GM23338 (cell line): ENCODE data around the gene MESP2.

ENCODE experiments used
- CREB1 ChIP-seq: fragments of 250-450 bp; sonication (Bioruptor Pico); IDR thresholded peaks from 2 replicates; pipeline ENCODE4 v1.5.0; 2020; ENCODE audit warnings: low read depth, mild to moderate bottlenecking, moderate library complexity
- CTCF ChIP-seq, 2 experiments: fragments of 200-600 bp in 1 of 2; sonication (generic) in 1 of 2; conservative IDR thresholded peaks; 2 replicates each; pipeline versions ENCODE4 v1.5.1 to v1.6.1; 2016 to 2017; ENCODE audit warnings: antibody characterized with exemption in 2 of 2, low read depth in 2 of 2, mild to moderate bottlenecking in 2 of 2, moderate library complexity in 1 of 2
- EZH2 ChIP-seq: fragments of 200-600 bp; sonication (generic); IDR thresholded peaks from one replicate; pipeline ENCODE4 v1.8.0; 2017; ENCODE audit warnings: antibody characterized with exemption, mild to moderate bottlenecking, low read depth; ENCODE audit not compliant: unreplicated experiment
- EZH2phosphoT487 ChIP-seq: fragments of 200-600 bp; sonication (generic); IDR thresholded peaks from one replicate; pipeline ENCODE4 v1.8.1; 2018; ENCODE audit warnings: antibody characterized with exemption; ENCODE audit not compliant: unreplicated experiment
- JUNB ChIP-seq: IDR thresholded peaks from one replicate; pipeline ENCODE4 v1.6.1; 2016; ENCODE audit warnings: antibody characterized with exemption; ENCODE audit not compliant: unreplicated experiment
- POLR2AphosphoS5 ChIP-seq: IDR thresholded peaks from 2 replicates; pipeline ENCODE4 v1.6.1; 2016; ENCODE audit warnings: antibody characterized with exemption, low read depth
- ZNF114 ChIP-seq: fragments of 250-450 bp; sonication (Bioruptor Pico); IDR thresholded peaks from 2 replicates; pipeline ENCODE4 v1.5.0; 2020; ENCODE audit warnings: mild to moderate bottlenecking, moderate library complexity
- ZNF462 ChIP-seq: fragments of 250-450 bp; sonication (Bioruptor Pico); IDR thresholded peaks from 2 replicates; pipeline ENCODE4 v1.5.0; 2020; ENCODE audit warnings: mild to moderate bottlenecking, moderate library complexity
- TF ChIP-seq, protein P1 (sequence below): IDR thresholded peaks from one replicate; pipeline ENCODE4 v1.6.1; 2018; ENCODE audit warnings: antibody characterized with exemption; ENCODE audit not compliant: unreplicated experiment
- TF ChIP-seq, protein P2 (sequence below): IDR thresholded peaks from 2 replicates; pipeline ENCODE4 v1.6.1; 2016; ENCODE audit warnings: antibody characterized with exemption

- no peak for TF ChIP-seq CTCF (conservative IDR thresholded peaks at IDR 0.05; ENCODE audit: low read depth in 2 of 2)
- TF ChIP-seq EZH2: no peak
- TF ChIP-seq EZH2phosphoT487: no peak
- no peak for TF ChIP-seq JUNB
- TF ChIP-seq ZNF114 (CRISPR knock-in tag): no peak
- TF ChIP-seq, protein P1, sequence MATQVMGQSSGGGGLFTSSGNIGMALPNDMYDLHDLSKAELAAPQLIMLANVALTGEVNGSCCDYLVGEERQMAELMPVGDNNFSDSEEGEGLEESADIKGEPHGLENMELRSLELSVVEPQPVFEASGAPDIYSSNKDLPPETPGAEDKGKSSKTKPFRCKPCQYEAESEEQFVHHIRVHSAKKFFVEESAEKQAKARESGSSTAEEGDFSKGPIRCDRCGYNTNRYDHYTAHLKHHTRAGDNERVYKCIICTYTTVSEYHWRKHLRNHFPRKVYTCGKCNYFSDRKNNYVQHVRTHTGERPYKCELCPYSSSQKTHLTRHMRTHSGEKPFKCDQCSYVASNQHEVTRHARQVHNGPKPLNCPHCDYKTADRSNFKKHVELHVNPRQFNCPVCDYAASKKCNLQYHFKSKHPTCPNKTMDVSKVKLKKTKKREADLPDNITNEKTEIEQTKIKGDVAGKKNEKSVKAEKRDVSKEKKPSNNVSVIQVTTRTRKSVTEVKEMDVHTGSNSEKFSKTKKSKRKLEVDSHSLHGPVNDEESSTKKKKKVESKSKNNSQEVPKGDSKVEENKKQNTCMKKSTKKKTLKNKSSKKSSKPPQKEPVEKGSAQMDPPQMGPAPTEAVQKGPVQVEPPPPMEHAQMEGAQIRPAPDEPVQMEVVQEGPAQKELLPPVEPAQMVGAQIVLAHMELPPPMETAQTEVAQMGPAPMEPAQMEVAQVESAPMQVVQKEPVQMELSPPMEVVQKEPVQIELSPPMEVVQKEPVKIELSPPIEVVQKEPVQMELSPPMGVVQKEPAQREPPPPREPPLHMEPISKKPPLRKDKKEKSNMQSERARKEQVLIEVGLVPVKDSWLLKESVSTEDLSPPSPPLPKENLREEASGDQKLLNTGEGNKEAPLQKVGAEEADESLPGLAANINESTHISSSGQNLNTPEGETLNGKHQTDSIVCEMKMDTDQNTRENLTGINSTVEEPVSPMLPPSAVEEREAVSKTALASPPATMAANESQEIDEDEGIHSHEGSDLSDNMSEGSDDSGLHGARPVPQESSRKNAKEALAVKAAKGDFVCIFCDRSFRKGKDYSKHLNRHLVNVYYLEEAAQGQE: no peak
- TF ChIP-seq ZNF462 (CRISPR knock-in tag): no peak
- TF ChIP-seq POLR2AphosphoS5: no peak
- TF ChIP-seq CREB1 (CRISPR knock-in tag): no peak
- TF ChIP-seq, protein P2, sequence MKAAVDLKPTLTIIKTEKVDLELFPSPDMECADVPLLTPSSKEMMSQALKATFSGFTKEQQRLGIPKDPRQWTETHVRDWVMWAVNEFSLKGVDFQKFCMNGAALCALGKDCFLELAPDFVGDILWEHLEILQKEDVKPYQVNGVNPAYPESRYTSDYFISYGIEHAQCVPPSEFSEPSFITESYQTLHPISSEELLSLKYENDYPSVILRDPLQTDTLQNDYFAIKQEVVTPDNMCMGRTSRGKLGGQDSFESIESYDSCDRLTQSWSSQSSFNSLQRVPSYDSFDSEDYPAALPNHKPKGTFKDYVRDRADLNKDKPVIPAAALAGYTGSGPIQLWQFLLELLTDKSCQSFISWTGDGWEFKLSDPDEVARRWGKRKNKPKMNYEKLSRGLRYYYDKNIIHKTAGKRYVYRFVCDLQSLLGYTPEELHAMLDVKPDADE: no peak
Measured at GRCh38 chr15:89759835-89760234, 16.3 kb upstream of the MESP2 start.
